GM12878 (cell line): ENCODE measurements around the gene PRKN. TPM values are rescaled to one million over a fixed set of nuclear protein-coding genes. Genes with fewer than 3 reads are reported as not detected.

Source experiments
- ATAC-seq: fragments of 200-7000 bp; cut with Tn5 transposase; 3 replicates; pipeline ENCODE4 v1.9.1; 2020; ENCODE audit warnings: mild to moderate bottlenecking, moderate library complexity
- BruUV-seq: library from RNA; stranded (reverse); fragments of 400-500 nt; replicated peaks from 2 replicates; lab custom pipeline; 2021; lab: Mats Ljungman, UMichigan
- CTCF ChIA-PET: fragments of 300-600 bp; sonication (Branson Sonifier 250); formaldehyde crosslinking; extraction: SDS; loops from one replicate; lab custom pipeline; 2021; ENCODE audit warnings: inconsistent platforms; lab: Yijun Ruan, JAX
- POLR2A ChIA-PET: fragments of 350-600 bp; formaldehyde crosslinking; extraction: SDS; loops from one replicate; lab custom pipeline; 2021; ENCODE audit warnings: inconsistent platforms; lab: Charles Lee
- RAD21 ChIA-PET: fragments of 300-600 bp; sonication (Branson Sonifier 250); formaldehyde crosslinking; loops from one replicate; lab custom pipeline; 2023; ENCODE audit warnings: antibody characterized with exemption; ENCODE audit not compliant: unreplicated experiment; lab: Charles Lee
- SMC1A ChIA-PET: fragments of 300-600 bp; sonication (Branson Sonifier 250); formaldehyde crosslinking; loops from one replicate; lab custom pipeline; 2023; ENCODE audit not compliant: unreplicated experiment, uncharacterized antibody; lab: Charles Lee
- DNase-seq: peaks from one replicate; pipeline ENCODE4 v3.0.0-alpha.2; 2011; ENCODE audit warnings: low read depth, low spot score
- FAIRE-seq: peaks from 3 replicates; lab custom pipeline; 2011; peaks lifted over from hg19 to GRCh38; lab: Jason Lieb, UNC
- H2AFZ ChIP-seq: 2 replicates; pipeline ENCODE4 v1.6.0; 2011; ENCODE audit warnings: low read depth, low read length, control low read depth; ENCODE audit not compliant: control insufficient read depth
- H3K27ac ChIP-seq: 2 replicates; pipeline ENCODE4 v1.5.1; 2011; ENCODE audit warnings: control low read depth; ENCODE audit not compliant: control insufficient read depth, insufficient read depth
- H3K27me3 ChIP-seq, 2 experiments: replicated peaks in 1 of 2; 2 replicates each; pipeline versions ENCODE4 v1.6.0 to v1.6.1; 2011; ENCODE audit warnings: low read length in 1 of 2; ENCODE audit not compliant: control insufficient read depth in 2 of 2, insufficient read depth in 2 of 2
- H3K36me3 ChIP-seq, 2 experiments: 2 replicates each; pipeline ENCODE4 v1.5.1; 2011; ENCODE audit warnings: low read length in 1 of 2; ENCODE audit not compliant: control insufficient read depth in 2 of 2, insufficient read depth in 2 of 2
- H3K4me1 ChIP-seq: 2 replicates; pipeline ENCODE4 v1.6.1; 2011; ENCODE audit warnings: mild to moderate bottlenecking, low read length, moderate library complexity, mixed read lengths; ENCODE audit not compliant: control insufficient read depth, insufficient read depth
- H3K4me2 ChIP-seq: 2 replicates; pipeline ENCODE4 v1.6.0; 2011; ENCODE audit warnings: control low read depth; ENCODE audit not compliant: control insufficient read depth, insufficient read depth
- H3K4me3 ChIP-seq: fragments of 200-600 bp; sonication (generic); 2 replicates; pipeline ENCODE4 v1.5.1; 2016
- H3K79me2 ChIP-seq: 2 replicates; pipeline ENCODE4 v1.6.0; 2011; ENCODE audit warnings: low read length; ENCODE audit not compliant: control insufficient read depth, insufficient read depth
- H3K9ac ChIP-seq: 2 replicates; pipeline ENCODE4 v1.8.0; 2011; ENCODE audit warnings: low read length, control low read depth, mixed read lengths; ENCODE audit not compliant: control insufficient read depth, insufficient read depth
- H3K9me3 ChIP-seq: replicated peaks from 3 replicates; pipeline ENCODE4 v1.5.1; 2011; ENCODE audit warnings: mild to moderate bottlenecking, low read length; ENCODE audit not compliant: control insufficient read depth, insufficient read depth
- H4K20me1 ChIP-seq: 2 replicates; pipeline ENCODE4 v1.6.0; 2011; ENCODE audit not compliant: control insufficient read depth, insufficient read depth
- BRCA1 ChIP-seq: IDR thresholded peaks from 2 replicates; pipeline ENCODE4 v1.6.1; 2011; ENCODE audit warnings: low read depth, low read length, improper control_type of control experiment
- KAT2A ChIP-seq: conservative IDR thresholded peaks from 2 replicates; pipeline ENCODE4 v1.6.1; 2011; ENCODE audit warnings: low read depth, low read length; ENCODE audit not compliant: control insufficient read depth
- MXI1 ChIP-seq: fragments of 150-350 bp; IDR thresholded peaks from 2 replicates; pipeline ENCODE4 v1.6.1; 2011; ENCODE audit warnings: low read depth, mild to moderate bottlenecking, inconsistent platforms, low read length, improper control_type of control experiment
- NKRF ChIP-seq: fragments of 450-650 bp; conservative IDR thresholded peaks from 2 replicates; pipeline ENCODE4 v1.6.1; 2017; ENCODE audit warnings: mild to moderate bottlenecking, moderate library complexity
- RAD21 ChIP-seq: IDR thresholded peaks from 2 replicates; pipeline ENCODE4 v1.6.1; 2011; ENCODE audit warnings: mild to moderate bottlenecking, low read depth, low read length, moderate library complexity; ENCODE audit not compliant: insufficient read depth
- RELA ChIP-seq: fragments of 450-650 bp; IDR thresholded peaks from 2 replicates; pipeline ENCODE4 v1.8.0; 2014; ENCODE audit warnings: borderline replicate concordance; ENCODE audit not compliant: partially characterized antibody
- SREBF2 ChIP-seq: IDR thresholded peaks from 2 replicates; pipeline ENCODE4 v1.6.1; 2012; ENCODE audit warnings: mild to moderate bottlenecking, low read length
- YBX1 ChIP-seq: fragments of 450-650 bp; IDR thresholded peaks from 2 replicates; pipeline ENCODE4 v1.6.1; 2016; ENCODE audit warnings: antibody characterized with exemption
- ZSCAN29 ChIP-seq: fragments of 450-650 bp; IDR thresholded peaks from 2 replicates; pipeline ENCODE4 v1.6.1; 2017; ENCODE audit warnings: mild to moderate bottlenecking, moderate library complexity
- WGBS: methylation state at CpG from one replicate; pipeline ENCODE4 v1.1.6; 2016; ENCODE audit warnings: low lambda C conversion rate; ENCODE audit not compliant: insufficient replicate concordance, insufficient coverage; ENCODE audit errors: missing lambda C conversion rate; 5-methylcytosine and 5-hydroxymethylcytosine counted together
- in situ Hi-C: fragments of 300-500 bp; cut with MboI; formaldehyde crosslinking; loops from 9 replicates; pipeline ENCODE4 v1.14.3; 2018; ENCODE audit warnings: mixed read lengths
- intact Hi-C: fragments of 100-400 bp; cut with micrococcal nuclease; formaldehyde crosslinking; loops from one replicate; pipeline ENCODE4 v1.14.2; 2022; ENCODE audit not compliant: unreplicated experiment
- polyA plus RNA-seq, 11 experiments: library from polyadenylated mRNA; depleted of rRNA in 4 of 11; unstranded in 6 of 11; stranded (reverse) in 5 of 11; fragments of >200 nt; fragmentation: Nextera tagmentation in 4 of 11; fragmentation: Illumina TruSeq in 1 of 11; extraction: Ambion mirVana in 4 of 11; extraction: Trizol in 1 of 11; gene quantifications; 1 replicate in 1 of 11; 2 replicates in 10 of 11; pipeline versions ENCODE4 v1.2.1 to v1.2.3, GENCODE V29; 2011 to 2016; ENCODE audit warnings: inconsistent platforms in 2 of 11, missing spikeins in 2 of 11, low read depth in 1 of 11
- total RNA-seq, 4 experiments: library from RNA; depleted of rRNA in 3 of 4; stranded (reverse); fragments of >200 nt in 3 of 4; fragmentation: Illumina TruSeq in 1 of 4; extraction: Trizol in 1 of 4; gene quantifications; 2 replicates each; pipeline versions ENCODE4 v1.2.1 to v1.2.3, GENCODE V29; 2013 to 2021

PRKN gene
- total and polyA plus RNA-seq, 10 of the 15 experiments (the other 5 are each of a cell fraction or from before 2014, with no cell fraction given), result 0.06 to 0.09 TPM; not detected in 8

DNA sequence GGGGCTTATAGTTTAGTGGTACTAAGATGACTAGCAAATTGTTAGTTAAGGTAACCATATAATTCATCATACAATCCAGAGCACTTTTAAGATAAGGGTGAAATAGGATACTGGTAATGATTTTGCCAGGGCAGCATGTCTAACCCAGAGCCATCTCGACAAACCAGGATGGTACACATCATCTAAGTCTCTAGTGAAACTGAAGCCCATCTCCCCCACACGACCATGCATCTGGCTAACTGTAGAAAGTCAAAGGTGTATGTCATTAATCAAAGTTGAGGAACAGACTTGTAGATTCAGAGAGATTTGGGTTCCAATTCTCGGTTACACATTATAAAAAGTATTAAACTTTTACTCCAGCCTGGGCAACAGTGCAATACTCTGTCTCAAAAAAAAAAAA is 78.3 kb downstream of the PRKN start:
- RAD21 ChIA-PET, result no interaction called here
- ATAC-seq (no peak), DNase-seq (no peak), FAIRE-seq (no peak)
- POLR2A ChIA-PET, result no interaction called here
- H4K20me1 ChIP-seq, result no peaks in the 10 kb centered on the region
- TF ChIP-seq ZSCAN29 (no peak), KAT2A (no peak), SREBF2 (no peak), NKRF (no peak), BRCA1 (no peak), MXI1 (no peak), RELA (no peak), YBX1 (no peak), RAD21 (no peak)
- H2AFZ ChIP-seq, result no peak overlapping the region
- no peaks in the 10 kb centered on the region for H3K36me3 ChIP-seq
- CTCF ChIA-PET, result no interaction called here
- H3K4me1 ChIP-seq, result no peaks in the 10 kb centered on the region
- no peaks in the 10 kb centered on the region for H3K79me2 ChIP-seq
- no peak overlapping the region for H3K4me3 ChIP-seq
- H3K27ac ChIP-seq, result no peak overlapping the region
- no TSS peak for BruUV-seq
- intact Hi-C loops, result no loop called here
- in situ Hi-C loops, result no loop called here
- no peak overlapping the region for H3K4me2 ChIP-seq
- WGBS, result 2% methylated on average over 3 of the region's 3 CpGs
- SMC1A ChIA-PET, result no interaction called here
- H3K9me3 ChIP-seq, result no peaks in the 10 kb centered on the region
- no peaks in the 10 kb centered on the region for H3K27me3 ChIP-seq
- no peak overlapping the region for H3K9ac ChIP-seq
